GM21367 (cell line): ENCODE results near the gene HDAC11.
"Not testable (repeated sequence)": the region's sequence is repeated elsewhere in the genome, so short reads cannot be mapped to it uniquely, and the experiment has no call there.

Experiments used
- ATAC-seq: cut with Tn5 transposase; IDR thresholded peaks from one replicate; pipeline ENCODE4 v1.9.1; 2021; ENCODE audit not compliant: unreplicated experiment

The HDAC11 gene

GRCh38 chr3:13466781-13467180 is 13.3 kb upstream of the HDAC11 start:
- ATAC-seq: no peak

GRCh38 chr3:13470894-13471574 is 9.1 kb upstream of the HDAC11 start:
- ATAC-seq: no peak

GRCh38 chr3:13472286-13472685 is 7.8 kb upstream of the HDAC11 start:
- no peak for ATAC-seq

- ATAC-seq: no peak
These were observed 7.1 kb upstream of the HDAC11 start for GRCh38 chr3:13473020-13473419.

- ATAC-seq: no peak
These were observed 6.1 kb upstream of the HDAC11 start for GRCh38 chr3:13474021-13474420.

- no peak for ATAC-seq
These were observed 5.3 kb upstream of the HDAC11 start for GRCh38 chr3:13474776-13475303.

- ATAC-seq: no peak
These were observed 4.1 kb upstream of the HDAC11 start for GRCh38 chr3:13475871-13476590.

- ATAC-seq: no peak
These were observed 2.2 kb upstream of the HDAC11 start for GRCh38 chr3:13477943-13478342.

GRCh38 chr3:13479332-13479581 is 849 bp upstream of the HDAC11 start:
- no peak for ATAC-seq

GRCh38 chr3:13480340-13481318 is 523 bp downstream of the HDAC11 start:
- ATAC-seq: peak; percentile 8

- ATAC-seq: no peak
These were observed 2.1 kb downstream of the HDAC11 start for GRCh38 chr3:13482106-13482690.

GRCh38 chr3:13483286-13483685 is 3.2 kb downstream of the HDAC11 start:
- no peak for ATAC-seq

- no peak for ATAC-seq
These were observed 4.0 kb downstream of the HDAC11 start for GRCh38 chr3:13483988-13484695.

- ATAC-seq: no peak
These were observed 4.9 kb downstream of the HDAC11 start for GRCh38 chr3:13484851-13485590.

GRCh38 chr3:13485630-13486562 is 5.8 kb downstream of the HDAC11 start:
- ATAC-seq: not testable (repeated sequence)

- ATAC-seq: no peak
These were observed 7.3 kb downstream of the HDAC11 start for GRCh38 chr3:13487403-13487802.

- ATAC-seq: no peak
These were observed 11.3 kb downstream of the HDAC11 start for GRCh38 chr3:13491206-13491974.

- ATAC-seq: no peak
These were observed 11.9 kb downstream of the HDAC11 start for GRCh38 chr3:13492048-13492447.
